Thoracic aorta (tissue), 2 donors: ENCODE data around the gene DHRS4L2. TPM values are rescaled to one million over a fixed set of nuclear protein-coding genes. Genes with fewer than 3 reads are reported as not detected.
"Not testable (repeated sequence)": the region's sequence is repeated elsewhere in the genome, so short reads cannot be mapped to it uniquely, and the experiment has no call there.

Source experiments
- ATAC-seq: fragments of 150-250 bp; one replicate; pipeline ENCODE4 v1.8.0; 2017; ENCODE audit warnings: low read depth; ENCODE audit not compliant: insufficient number of reproducible peaks, low FRiP score
- DNase-seq: peaks from one replicate; pipeline ENCODE4 v3.0.0-alpha.2; 2020; ENCODE audit warnings: low spot score
- H3K27ac ChIP-seq, 2 donors: fragments of 200-600 bp; sonication (generic); 1 replicate in 1 of 2; 2 replicates in 1 of 2; pipeline ENCODE4 v1.5.1; 2016; ENCODE audit warnings: mild to moderate bottlenecking in 2 of 2, moderate library complexity in 2 of 2
- H3K27me3 ChIP-seq: fragments of 200-600 bp; sonication (generic); replicated peaks from 2 replicates; pipeline ENCODE4 v1.6.0; 2016; ENCODE audit warnings: mild to moderate bottlenecking; ENCODE audit not compliant: insufficient read depth
- H3K36me3 ChIP-seq: fragments of 200-600 bp; sonication (generic); one replicate; pipeline ENCODE4 v1.5.1; 2016
- H3K4me1 ChIP-seq, 2 donors: fragments of 200-600 bp; sonication (generic); 1 replicate in 1 of 2; 2 replicates in 1 of 2; pipeline versions ENCODE4 v1.5.1 to v1.6.0; 2016; ENCODE audit warnings: low read depth in 2 of 2, mild to moderate bottlenecking in 1 of 2; ENCODE audit not compliant: control insufficient read depth in 1 of 2
- H3K4me3 ChIP-seq: fragments of 200-600 bp; sonication (generic); 2 replicates; pipeline ENCODE4 v1.5.1; 2016; ENCODE audit warnings: mild to moderate bottlenecking
- H3K9me3 ChIP-seq: fragments of 200-600 bp; sonication (generic); 2 replicates; pipeline ENCODE4 v1.5.1; 2016
- total RNA-seq, 2 donors: library from RNA; depleted of rRNA; stranded (reverse); fragments of >200 nt; gene quantifications; one replicate each; pipeline versions ENCODE4 v1.1.0 to v1.2.3, GENCODE V29; 2016
- TF ChIP-seq, protein P1 (sequence below): fragments of 200-600 bp; sonication (generic); IDR thresholded peaks from one replicate; pipeline ENCODE4 v1.5.1; 2019; ENCODE audit warnings: antibody characterized with exemption

DHRS4L2 gene
- total RNA-seq, result 1 to 10 TPM; 5.5 to 6.9 TPM

DNA sequence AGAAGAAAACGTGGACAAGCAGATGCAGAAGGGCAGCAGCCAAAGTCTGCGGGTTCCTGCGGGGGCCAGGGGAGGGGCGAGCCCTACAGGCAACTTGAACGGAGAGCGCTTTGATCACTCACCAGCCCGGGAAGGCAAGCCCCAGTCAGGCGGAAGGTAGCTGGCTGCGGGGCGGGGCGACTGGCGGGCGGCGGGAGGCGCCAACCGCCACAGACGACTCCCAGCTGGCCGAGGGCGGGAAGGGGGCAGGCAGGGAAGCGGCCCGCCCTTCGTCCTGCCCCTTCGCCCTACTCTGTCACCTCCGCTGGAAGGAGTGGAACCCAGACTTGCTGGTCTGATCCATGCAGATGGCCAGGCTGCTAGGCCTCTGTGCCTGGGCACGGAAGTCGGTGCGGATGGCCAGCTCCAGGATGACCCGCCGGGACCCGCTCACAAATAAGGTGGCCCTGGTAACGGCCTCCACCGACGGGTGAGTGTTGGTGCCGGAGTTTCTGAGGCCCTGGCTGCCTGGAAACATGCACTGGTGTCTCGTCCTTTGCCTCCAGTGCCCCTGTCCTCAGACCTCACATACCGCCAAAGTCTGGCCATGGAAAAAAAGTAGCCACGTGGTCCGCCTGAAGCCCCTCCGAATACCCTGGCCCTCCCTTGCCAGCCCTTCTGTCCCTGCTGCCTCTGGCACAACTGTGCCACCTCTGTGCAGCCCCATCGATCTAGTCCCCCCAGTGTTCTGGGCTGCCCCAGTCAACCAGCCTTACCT, at the start of gene DHRS4L2:
Gene DHRS4L2, plus strand, starts transcription at position 323 of the 757 bp plus-strand sequence. Its CDS starts 19 bp downstream, at position 342.
- not testable (repeated sequence) for H3K27me3 ChIP-seq, H3K36me3 ChIP-seq, H3K9me3 ChIP-seq, DNase-seq, H3K4me1 ChIP-seq
- peak; percentile 65 for ATAC-seq
- peak within 1 kb of the TSS; percentile 52 for H3K4me3 ChIP-seq
- H3K27ac ChIP-seq, result peak within 1 kb of the TSS in 1 of 2 donors; percentile 17

DNA sequence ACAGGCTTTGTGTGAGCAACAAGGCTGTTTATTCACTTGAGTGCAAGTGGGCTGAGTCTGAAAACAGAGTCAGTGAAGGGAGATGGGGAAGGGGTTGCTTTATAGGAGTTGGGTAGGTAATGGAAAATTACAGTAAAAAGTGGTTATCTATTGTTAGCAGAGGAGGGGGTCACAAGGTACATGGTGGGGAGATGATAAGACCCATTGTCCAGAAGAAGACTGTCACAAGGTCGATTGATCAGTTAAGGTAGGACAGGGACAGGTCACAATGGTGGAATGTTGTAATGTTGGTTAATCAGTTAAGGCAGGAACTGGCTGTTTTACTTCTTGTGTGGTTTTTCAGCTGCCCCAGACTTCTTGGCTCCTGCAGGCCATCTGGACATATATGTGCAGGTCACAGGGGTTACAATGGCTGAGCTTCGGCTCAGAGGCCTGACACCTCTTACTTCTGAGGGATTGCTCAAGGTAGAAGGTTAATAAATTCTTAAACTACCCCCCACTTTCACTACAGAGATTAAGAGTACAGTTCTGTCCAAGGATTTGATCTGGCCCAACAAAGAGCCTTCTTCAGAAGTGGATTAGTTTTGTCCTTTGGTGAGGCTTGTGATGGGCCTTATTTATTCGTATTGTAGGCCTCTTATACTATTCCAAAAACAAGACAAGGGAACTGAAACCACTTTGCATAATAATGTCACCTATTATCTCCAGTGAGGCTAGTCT, 49.0 kb upstream of the DHRS4L2 start:
- Histone ChIP-seq H3K4me1 (no peaks in the 10 kb centered on the region), H3K4me3 (no peak overlapping the region), H3K9me3 (no peaks in the 10 kb centered on the region), H3K27me3 (no peaks in the 10 kb centered on the region), H3K27ac (no peak overlapping the region), H3K36me3 (no peaks in the 10 kb centered on the region)
- TF ChIP-seq, protein P1, sequence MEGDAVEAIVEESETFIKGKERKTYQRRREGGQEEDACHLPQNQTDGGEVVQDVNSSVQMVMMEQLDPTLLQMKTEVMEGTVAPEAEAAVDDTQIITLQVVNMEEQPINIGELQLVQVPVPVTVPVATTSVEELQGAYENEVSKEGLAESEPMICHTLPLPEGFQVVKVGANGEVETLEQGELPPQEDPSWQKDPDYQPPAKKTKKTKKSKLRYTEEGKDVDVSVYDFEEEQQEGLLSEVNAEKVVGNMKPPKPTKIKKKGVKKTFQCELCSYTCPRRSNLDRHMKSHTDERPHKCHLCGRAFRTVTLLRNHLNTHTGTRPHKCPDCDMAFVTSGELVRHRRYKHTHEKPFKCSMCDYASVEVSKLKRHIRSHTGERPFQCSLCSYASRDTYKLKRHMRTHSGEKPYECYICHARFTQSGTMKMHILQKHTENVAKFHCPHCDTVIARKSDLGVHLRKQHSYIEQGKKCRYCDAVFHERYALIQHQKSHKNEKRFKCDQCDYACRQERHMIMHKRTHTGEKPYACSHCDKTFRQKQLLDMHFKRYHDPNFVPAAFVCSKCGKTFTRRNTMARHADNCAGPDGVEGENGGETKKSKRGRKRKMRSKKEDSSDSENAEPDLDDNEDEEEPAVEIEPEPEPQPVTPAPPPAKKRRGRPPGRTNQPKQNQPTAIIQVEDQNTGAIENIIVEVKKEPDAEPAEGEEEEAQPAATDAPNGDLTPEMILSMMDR, result no peak
- ATAC-seq (no peak), DNase-seq (no peak)

DNA sequence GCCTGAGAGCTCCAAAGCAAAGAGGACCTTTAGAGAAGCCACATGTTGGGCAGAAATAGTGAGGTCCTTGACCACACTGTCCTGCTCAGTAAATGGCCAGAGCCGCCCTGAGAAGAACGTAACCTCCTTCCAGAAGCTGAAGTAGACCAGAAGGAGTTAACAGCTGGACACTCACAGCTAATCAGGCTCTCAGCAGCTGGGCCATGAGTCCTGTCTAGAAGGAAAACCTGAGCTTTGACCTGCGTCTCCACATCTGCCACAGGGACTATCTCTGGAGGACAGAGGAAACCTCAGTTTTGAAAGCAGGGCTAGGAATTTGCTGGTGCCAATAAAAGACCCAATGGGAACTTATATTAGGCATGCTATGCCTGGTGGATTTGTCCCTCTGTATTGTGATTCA, 47.5 kb upstream of the DHRS4L2 start:
- TF ChIP-seq, protein P1, result no peak
- Histone ChIP-seq H3K36me3 (no peaks in the 10 kb centered on the region), H3K4me1 (no peaks in the 10 kb centered on the region), H3K27me3 (no peaks in the 10 kb centered on the region), H3K27ac (no peak overlapping the region), H3K9me3 (no peaks in the 10 kb centered on the region), H3K4me3 (no peak overlapping the region)
- no peak for ATAC-seq
- no peak for DNase-seq

DNA sequence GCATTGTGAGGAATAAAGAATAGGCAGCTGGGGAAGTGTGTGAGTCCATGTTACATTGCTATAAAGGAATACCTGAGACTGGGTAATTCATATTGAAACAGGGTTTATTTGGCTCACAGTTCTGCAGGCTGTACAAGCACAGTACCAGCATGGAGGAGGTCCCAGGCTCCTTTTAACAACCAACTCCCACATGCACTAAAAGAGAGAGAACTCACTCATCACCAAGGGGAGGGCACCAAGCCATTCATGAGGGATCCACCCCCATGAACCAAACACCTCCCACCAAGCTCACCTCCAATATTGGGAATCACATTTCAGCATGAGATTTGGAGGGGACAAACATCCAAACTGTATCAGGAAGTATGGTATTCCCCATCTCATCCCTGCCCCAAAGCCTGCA, 47.1 kb upstream of the DHRS4L2 start:
- DNase-seq, result no peak
- Histone ChIP-seq H3K4me1 (no peaks in the 10 kb centered on the region), H3K27ac (no peak overlapping the region), H3K27me3 (no peaks in the 10 kb centered on the region), H3K4me3 (no peak overlapping the region), H3K36me3 (no peaks in the 10 kb centered on the region), H3K9me3 (no peaks in the 10 kb centered on the region)
- no peak for ATAC-seq
- TF ChIP-seq, protein P1, result no peak

DNA sequence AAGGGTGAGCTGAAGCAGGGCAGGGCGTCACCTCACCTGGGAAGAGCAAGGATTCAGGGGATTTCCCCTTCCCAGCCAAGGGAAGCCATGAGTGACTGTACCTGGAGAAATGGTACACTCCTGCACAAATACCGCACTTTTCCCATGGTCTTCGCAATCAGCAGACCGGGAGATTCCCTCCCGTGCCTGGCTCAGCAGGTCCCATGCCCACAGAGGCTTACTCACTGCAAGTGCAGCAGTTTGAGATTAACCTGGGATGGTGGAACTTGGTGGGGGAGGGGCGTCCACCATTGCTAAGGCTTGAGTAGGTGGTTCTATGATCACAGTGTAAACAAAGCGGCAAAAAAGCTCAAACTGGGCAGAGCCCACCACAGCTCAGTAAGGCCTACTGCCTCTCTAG, 46.1 kb upstream of the DHRS4L2 start:
- Histone ChIP-seq H3K36me3 (no peaks in the 10 kb centered on the region), H3K27me3 (no peaks in the 10 kb centered on the region), H3K27ac (no peak overlapping the region), H3K9me3 (no peaks in the 10 kb centered on the region), H3K4me1 (no peaks in the 10 kb centered on the region), H3K4me3 (no peak overlapping the region)
- TF ChIP-seq, protein P1, result no peak
- ATAC-seq (no peak), DNase-seq (no peak)

DNA sequence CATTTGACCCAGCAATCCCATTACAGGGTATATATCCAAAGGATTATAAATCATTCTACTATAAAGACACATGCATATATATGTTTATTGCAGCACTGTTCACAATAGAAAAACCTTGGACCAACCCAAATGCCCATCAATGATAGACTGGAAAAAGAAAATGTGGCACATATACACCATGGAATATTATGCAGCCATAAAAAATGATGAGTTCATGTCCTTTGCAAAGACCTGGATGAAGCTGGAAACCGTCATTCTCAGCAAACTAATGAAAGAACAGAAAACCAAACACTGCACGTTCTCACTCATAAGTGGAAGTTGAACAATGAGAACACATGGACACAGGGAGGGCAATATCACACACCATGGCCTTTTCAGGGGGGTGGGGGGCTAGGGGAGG, 39.7 kb upstream of the DHRS4L2 start:
- H3K27me3 ChIP-seq, H3K4me3 ChIP-seq, H3K36me3 ChIP-seq, H3K4me1 ChIP-seq, ATAC-seq, H3K9me3 ChIP-seq, H3K27ac ChIP-seq, DNase-seq: not testable (repeated sequence)
